Endodermal cell (in vitro differentiated cells): ENCODE results near the gene NFE2L3. TPM values are rescaled to one million over a fixed set of nuclear protein-coding genes. Genes with fewer than 3 reads are reported as not detected.

Source experiments
- DNase-seq: peaks from one replicate; pipeline ENCODE4 v3.0.0-alpha.2; 2017
- H3K27ac ChIP-seq: 2 replicates; pipeline ENCODE4 v1.5.1; 2013; ENCODE audit warnings: mild to moderate bottlenecking, low read depth, low read length, moderate library complexity
- H3K27me3 ChIP-seq: 2 replicates; pipeline ENCODE4 v1.6.1; 2013; ENCODE audit warnings: mild to moderate bottlenecking, low read length, moderate library complexity; ENCODE audit not compliant: insufficient read depth, control insufficient read depth, poor library complexity, severe bottlenecking
- H3K36me3 ChIP-seq: 2 replicates; pipeline ENCODE4 v1.7.0; 2013; ENCODE audit warnings: mild to moderate bottlenecking, low read length, moderate library complexity; ENCODE audit not compliant: control insufficient read depth, insufficient read depth
- H3K4me1 ChIP-seq: one replicate; pipeline ENCODE4 v1.7.0; 2013; ENCODE audit warnings: low read length; ENCODE audit not compliant: control insufficient read depth, insufficient read depth
- H3K4me3 ChIP-seq: 2 replicates; pipeline ENCODE4 v1.5.1; 2013; ENCODE audit warnings: mild to moderate bottlenecking, low read length, moderate library complexity
- H3K9ac ChIP-seq: 2 replicates; pipeline ENCODE4 v1.6.1; 2013; ENCODE audit warnings: mild to moderate bottlenecking, low read length, moderate library complexity; ENCODE audit not compliant: poor library complexity, severe bottlenecking; ENCODE audit errors: extremely low read depth
- H3K9me3 ChIP-seq: 2 replicates; pipeline ENCODE4 v1.6.1; 2013; ENCODE audit warnings: mild to moderate bottlenecking, low read length, moderate library complexity; ENCODE audit not compliant: control insufficient read depth
- H3K27ac Mint-ChIP-seq: 2 replicates; pipeline ENCODE4 v1.8.0; 2020; ENCODE audit warnings: mixed read lengths
- H3K27me3 Mint-ChIP-seq: 2 replicates; pipeline ENCODE4 v1.8.0; 2021; ENCODE audit warnings: mild to moderate bottlenecking, mixed read lengths; ENCODE audit not compliant: insufficient read depth
- H3K36me3 Mint-ChIP-seq: 2 replicates; pipeline ENCODE4 v1.8.0; 2020; ENCODE audit warnings: low read depth, mixed read lengths
- H3K4me1 Mint-ChIP-seq: 2 replicates; pipeline ENCODE4 v1.8.0; 2020; ENCODE audit warnings: mixed read lengths
- H3K4me3 Mint-ChIP-seq: 2 replicates; pipeline ENCODE4 v1.8.0; 2020; ENCODE audit warnings: mild to moderate bottlenecking, moderate library complexity, mixed read lengths
- H3K9me3 Mint-ChIP-seq: 2 replicates; pipeline ENCODE4 v1.8.0; 2020; ENCODE audit warnings: mild to moderate bottlenecking, mixed read lengths
- CTCF ChIP-seq: fragments of 200-600 bp; sonication (generic); conservative IDR thresholded peaks from 2 replicates; pipeline ENCODE4 v1.5.0; 2021; ENCODE audit warnings: antibody characterized with exemption, mild to moderate bottlenecking
- WGBS, 2 experiments: methylation state at CpG; one replicate each; pipeline versions ENCODE4 v1.1.5 to v1.1.7; 2013; ENCODE audit warnings: missing lambda C conversion rate in 2 of 2, mixed read lengths in 1 of 2; ENCODE audit not compliant: insufficient coverage in 1 of 2, insufficient read length in 1 of 2; 5-methylcytosine and 5-hydroxymethylcytosine counted together
- total RNA-seq, 2 donors: library from RNA; stranded (reverse); fragmentation: NEBNext Ultra II Directional in 1 of 2; extraction: Animal tissue kit (Norgen Biotek cat#: 25700) in 1 of 2; gene quantifications; 2 replicates in 1 of 2; 3 replicates in 1 of 2; pipeline ENCODE4 v1.2.1, GENCODE V29; 2021

The NFE2L3 gene
- total RNA-seq, 2 donors from 2014 or later: 20.2 to 48.4 TPM

DNA sequence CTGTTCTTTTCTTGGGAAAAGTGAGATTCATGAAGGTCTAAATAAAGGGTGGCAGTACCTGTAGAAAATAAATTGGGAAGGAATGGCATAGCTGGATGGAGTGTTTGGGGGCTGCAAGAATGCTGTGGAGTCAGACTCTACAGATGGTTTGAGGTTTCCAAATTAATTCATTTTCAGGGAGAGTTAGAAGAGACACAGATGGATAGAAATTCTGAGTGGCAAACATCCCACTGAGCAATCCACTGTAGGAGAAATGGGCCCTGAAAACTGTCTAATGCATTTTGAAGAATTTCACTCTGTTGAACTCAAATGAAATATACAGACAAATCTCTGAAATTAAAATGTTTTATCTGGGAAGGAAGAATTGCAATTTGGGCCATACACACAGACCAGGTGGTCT is 16.9 kb upstream of the NFE2L3 start:
- Mint-ChIP-seq H3K27me3 (peaks cover 3% of the 10 kb centered on the region), H3K27ac (no peak overlapping the region), H3K4me1 (no peaks in the 10 kb centered on the region), H3K9me3 (peaks cover 11% of the 10 kb centered on the region), H3K36me3 (no peaks in the 10 kb centered on the region), H3K4me3 (no peak overlapping the region)
- H3K27me3 ChIP-seq: no peaks in the 10 kb centered on the region
- H3K27ac ChIP-seq: no peak overlapping the region
- no peak for TF ChIP-seq CTCF
- no peak overlapping the region for H3K4me3 ChIP-seq
- no peak overlapping the region for H3K9ac ChIP-seq
- H3K9me3 ChIP-seq: no peaks in the 10 kb centered on the region
- no peaks in the 10 kb centered on the region for H3K36me3 ChIP-seq
- H3K4me1 ChIP-seq: no peaks in the 10 kb centered on the region
- no peak for DNase-seq

GRCh38 chr7:26135551-26135950 is 16.4 kb upstream of the NFE2L3 start:
- TF ChIP-seq CTCF: no peak
- 94 to 100% methylated on average over 1 of the region's 1 CpG for WGBS, 2 experiments
- Histone ChIP-seq H3K9ac (no peak overlapping the region), H3K4me1 (no peaks in the 10 kb centered on the region), H3K4me3 (no peak overlapping the region), H3K9me3 (no peaks in the 10 kb centered on the region), H3K36me3 (no peaks in the 10 kb centered on the region), H3K27ac (no peak overlapping the region), H3K27me3 (no peaks in the 10 kb centered on the region)
- no peaks in the 10 kb centered on the region for H3K4me1 Mint-ChIP-seq
- DNase-seq: no peak
- peaks cover 11% of the 10 kb centered on the region for H3K9me3 Mint-ChIP-seq
- no peak overlapping the region for H3K27ac Mint-ChIP-seq
- no peaks in the 10 kb centered on the region for H3K36me3 Mint-ChIP-seq
- no peak overlapping the region for H3K4me3 Mint-ChIP-seq
- peaks cover 3% of the 10 kb centered on the region for H3K27me3 Mint-ChIP-seq

DNA sequence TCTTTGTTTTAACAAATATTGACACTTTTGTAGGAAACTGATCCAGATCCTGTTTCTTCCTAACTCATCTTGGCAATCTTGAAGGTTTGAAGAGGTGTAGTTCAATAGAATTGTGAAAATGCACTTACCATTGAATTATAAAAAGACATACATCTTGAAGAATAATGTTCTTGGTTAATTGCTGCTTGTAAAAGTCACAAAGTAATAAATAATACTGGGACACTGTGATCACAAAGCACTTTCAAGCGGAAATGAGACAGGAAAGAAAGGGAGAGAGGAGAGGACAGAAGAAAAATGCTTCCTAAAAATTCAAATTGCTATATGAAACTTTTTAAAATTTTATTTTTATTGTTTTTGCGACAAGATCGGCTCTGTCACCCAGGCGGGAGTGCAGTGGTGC is 15.2 kb upstream of the NFE2L3 start:
- no peaks in the 10 kb centered on the region for H3K9me3 ChIP-seq
- H3K27ac ChIP-seq: no peak overlapping the region
- no peak overlapping the region for H3K27ac Mint-ChIP-seq
- no peaks in the 10 kb centered on the region for H3K4me1 ChIP-seq
- DNase-seq: no peak
- WGBS, 2 experiments: 91 to 97% methylated on average over 4 of the region's 4 CpGs
- H3K27me3 ChIP-seq: no peaks in the 10 kb centered on the region
- peaks cover 8% of the 10 kb centered on the region for H3K9me3 Mint-ChIP-seq
- H3K9ac ChIP-seq: no peak overlapping the region
- H3K27me3 Mint-ChIP-seq: peaks cover 2% of the 10 kb centered on the region
- no peaks in the 10 kb centered on the region for H3K36me3 ChIP-seq
- no peak overlapping the region for H3K4me3 ChIP-seq
- H3K4me3 Mint-ChIP-seq: no peak overlapping the region
- TF ChIP-seq CTCF: no peak
- H3K4me1 Mint-ChIP-seq: no peaks in the 10 kb centered on the region
- H3K36me3 Mint-ChIP-seq: no peaks in the 10 kb centered on the region
